NCI-H524 treated with DMSO at 0.1 percent for 48 hours (cell line): ENCODE results near the gene ZNF341.
"Not testable (repeated sequence)": the region's sequence is repeated elsewhere in the genome, so short reads cannot be mapped to it uniquely, and the experiment has no call there.

ENCODE experiments used
- DNase-seq: peaks from one replicate; lab custom pipeline; 2025; lab: John Stamatoyannopoulos, UW

The ZNF341 gene

DNA sequence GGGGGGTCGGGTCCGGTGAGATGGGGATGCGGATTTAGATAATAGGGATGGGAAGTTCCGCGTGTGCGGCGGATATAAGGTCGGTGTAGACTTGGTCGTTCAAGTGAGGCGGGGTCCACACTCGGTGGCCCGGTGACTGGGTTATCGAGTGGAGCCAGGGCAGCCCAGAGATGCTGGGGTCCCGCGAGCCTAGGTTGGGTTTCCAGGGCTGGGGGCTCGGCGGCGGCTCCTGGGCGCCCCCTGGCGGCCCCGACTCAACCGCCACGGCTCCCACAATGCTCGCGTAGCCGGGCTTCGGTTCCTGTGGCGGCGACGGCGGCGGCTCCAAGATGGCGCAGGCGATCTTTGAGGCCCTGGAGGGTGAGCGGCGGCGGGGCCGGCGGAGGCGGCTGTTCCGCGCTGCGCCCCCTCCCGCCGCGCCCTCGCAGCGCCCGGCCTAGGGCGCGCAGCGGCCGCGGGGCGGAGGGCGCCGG, at the start of gene ZNF341:
ZNF341 (plus strand) TSS at position 304 of the 473 bp plus-strand sequence; CDS start at position 330, 26 bp downstream.
- peak; percentile 65 for DNase-seq

DNA sequence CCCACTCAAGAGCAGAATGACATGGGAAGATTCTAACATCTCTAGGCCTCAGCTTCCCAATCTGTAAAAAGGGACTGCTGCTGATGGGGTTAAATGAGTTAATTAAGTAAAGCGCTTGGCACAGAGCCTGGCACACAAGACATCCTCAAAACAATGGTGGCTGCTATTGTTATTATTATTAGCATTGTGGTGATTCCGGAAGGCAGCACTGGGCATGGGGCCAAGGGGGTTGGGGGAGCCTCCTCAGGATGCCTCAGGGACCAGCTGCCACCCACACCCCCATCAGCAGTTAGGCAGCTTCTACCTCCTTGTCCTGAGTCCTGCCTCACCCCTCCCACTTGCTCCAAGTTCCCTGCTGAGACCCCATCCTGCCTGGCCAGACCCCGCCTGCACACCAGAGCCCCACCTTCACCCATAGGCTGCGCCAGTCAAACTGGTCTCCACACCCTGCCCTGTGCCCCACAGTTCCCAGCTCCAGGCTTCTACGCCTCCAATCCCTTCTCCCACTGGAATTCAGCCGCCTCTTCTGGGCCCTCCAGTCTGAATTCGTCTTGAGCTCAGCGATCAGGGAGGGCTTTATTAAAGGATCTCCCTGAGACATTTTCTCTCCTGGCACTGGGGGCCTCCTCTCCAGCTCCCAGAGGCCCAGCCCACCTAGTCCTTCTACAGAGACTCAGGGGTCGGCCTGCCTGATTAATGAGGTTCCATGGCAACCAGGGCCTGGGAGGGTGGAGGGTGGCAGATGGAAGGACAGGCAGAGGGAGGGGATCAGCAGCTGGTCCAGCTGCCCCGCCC, 47.1 kb upstream of the ZNF341 start:
- peak; percentile 67 for DNase-seq

DNA sequence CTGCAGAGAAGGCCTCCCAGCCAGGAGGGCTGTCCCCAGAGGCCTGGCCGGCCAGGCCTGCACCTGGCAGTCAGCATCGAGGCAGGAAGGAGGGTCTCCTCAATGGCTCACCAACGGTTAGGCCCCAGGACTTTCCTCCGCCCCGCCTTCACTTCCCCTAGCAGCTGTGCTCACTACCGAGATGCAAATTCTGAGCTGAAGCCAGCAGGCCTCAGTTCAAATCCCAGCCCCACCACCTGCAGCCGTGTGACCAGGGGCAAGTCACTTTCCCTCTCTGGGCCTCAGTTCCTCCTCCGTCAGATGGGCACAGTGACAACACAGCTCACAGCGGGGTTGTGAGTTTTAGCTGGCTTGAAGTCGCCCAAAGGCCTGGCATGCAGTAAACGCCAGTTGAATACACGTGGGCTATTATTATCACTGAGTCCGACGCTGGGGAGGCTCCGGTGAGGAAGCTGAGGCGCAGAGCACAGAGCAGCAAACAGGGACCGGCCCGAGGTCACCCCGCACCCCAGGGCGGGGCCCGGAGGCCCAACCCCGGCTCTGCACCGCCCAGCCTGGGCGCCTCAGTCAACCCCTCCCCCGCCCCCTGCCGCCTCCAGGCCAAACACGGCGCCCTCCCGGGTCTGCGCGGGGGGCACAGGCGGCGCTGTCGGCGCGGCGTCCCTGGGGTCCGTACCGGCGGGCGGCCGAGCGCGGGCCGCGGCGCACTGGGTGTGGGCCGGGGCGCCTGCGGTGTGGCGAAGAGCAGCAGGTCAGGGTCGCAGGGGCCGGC, 46.3 kb upstream of the ZNF341 start:
- DNase-seq: peak; percentile 97

DNA sequence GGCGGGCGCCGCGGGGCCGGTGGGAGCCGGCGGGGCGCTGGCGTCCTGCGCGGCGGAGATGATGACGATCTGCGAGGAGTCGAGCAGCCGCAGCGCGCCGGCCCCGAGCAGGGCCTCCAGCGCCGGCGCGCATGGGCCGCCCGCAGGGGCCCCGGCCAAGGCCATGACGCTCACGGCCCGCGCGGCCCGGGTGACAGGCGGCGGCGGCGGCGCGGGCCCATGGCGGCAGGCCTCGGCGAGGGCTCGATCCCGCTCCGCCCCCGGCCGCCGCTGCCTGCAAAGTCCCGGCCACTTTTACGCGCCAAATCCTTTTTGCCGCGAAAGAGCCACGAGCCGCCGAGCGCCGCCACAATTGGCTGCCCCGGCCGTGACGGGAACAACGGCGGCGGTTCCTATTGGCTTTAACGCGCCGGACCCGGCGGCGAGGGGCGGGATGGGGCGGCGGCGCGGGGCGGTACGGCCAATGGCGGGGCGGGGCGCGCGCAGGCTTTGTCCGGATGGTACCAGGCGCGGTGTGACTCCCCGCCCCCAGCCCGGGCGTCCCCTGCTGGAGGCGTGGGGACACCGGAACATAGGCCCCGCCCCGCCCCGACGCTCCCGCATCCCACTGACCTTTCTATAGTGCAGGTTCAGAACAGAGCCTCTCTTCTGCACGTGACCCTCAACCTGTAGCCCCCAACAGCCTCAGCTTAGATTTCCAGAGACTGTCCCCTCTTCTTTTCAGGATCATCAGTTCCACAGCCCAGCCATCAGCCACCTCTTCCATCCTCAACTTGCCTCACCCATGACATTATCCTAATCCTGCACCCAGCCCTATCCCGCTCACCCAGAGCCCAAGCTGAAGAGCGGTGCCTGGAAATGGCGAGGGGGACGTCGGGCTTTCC, 45.5 kb upstream of the ZNF341 start, which contains the start of gene E2F1:
E2F1 (minus strand) TSS at position 286 of the 884 bp plus-strand sequence; CDS start at position 165, 121 bp downstream.
- DNase-seq: peak; percentile 82

DNA sequence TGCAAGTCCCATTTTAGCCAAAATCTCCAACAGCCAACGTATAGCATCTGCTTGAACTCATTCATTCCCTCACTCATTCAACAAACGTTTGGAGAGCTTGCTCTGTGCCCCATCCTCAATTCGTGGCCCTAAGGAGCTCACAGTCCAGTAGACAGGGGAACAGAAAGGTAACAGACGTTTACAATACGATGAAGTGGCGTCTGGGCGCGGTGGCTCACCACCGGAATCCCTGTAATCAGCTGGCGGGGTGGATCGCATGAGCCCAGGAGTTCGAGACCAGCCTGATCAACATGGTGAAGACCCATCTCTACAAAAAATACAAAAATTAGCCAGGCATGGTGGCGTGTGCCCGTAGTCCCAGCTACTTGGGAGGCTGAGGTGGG, 44.8 kb upstream of the ZNF341 start:
- DNase-seq: no peak

DNA sequence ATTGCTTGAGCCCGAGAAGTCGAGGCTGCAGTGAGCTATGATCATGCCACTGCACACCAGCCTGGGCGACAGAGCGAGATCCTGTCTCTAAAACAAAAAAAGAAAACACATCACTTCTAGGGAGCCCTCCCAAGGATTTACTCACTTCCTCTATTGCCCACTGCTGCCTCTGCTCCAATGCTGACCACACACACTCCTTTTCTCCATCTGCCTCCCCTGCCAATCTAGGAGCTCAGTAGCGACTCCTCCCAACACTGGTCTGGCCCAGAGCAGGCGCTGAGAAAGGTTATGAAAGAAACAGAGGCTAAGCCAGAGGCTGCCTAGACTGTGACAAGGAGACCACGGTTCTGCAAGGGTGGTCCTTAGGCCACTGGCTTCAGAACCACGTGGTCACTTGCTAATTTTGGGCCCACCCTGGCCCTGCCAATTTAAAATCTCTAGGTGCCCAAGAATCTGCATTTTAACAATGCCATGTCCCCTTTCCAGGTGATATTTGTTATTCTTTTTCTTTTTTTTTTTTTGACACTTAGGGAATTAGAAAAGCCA, 44.4 kb upstream of the ZNF341 start:
- DNase-seq: no peak

DNA sequence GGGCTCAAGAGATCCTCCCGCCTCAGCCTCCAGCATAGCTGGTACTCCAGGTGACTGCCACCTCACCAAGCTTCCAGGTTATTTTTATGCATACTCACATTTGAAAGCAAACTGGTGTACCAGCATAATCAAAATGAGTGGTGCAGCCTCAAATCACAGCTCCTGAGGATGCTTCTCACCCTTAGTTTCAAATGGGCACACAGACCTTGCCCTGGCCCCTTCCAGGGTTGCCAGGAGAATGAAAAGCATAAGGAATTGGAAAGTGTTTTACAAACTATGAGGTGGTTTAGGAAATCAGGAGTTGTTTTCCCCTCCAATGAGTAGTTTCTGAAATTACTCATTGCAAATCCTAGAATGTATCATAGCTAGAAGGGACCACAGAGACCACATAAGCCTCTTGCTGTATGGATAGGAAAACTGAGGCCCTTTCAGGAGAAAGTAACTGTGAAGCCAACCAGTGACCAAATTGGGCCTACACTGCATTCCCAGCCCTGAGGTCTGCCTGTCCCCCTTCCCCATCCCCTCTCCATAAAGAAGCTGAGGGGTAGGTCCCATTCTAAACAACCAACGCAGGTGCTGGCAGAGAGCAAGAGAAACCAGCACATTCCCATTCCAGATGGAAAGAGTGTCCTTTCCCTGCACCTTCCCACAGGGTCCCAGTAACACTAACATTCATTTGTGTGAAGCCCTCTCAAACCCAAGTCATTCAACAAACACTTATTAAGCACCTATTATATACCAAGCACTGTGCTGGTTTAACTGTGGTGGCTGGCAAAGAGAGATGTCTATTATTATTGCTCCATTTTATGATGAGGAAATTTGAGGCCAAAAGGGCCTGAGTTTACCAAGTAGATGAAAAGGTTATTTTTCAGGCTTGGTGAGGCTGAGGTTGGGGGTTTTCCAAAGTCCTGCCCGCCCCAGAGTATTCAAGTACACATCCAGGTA, 43.5 kb upstream of the ZNF341 start:
- no peak for DNase-seq

DNA sequence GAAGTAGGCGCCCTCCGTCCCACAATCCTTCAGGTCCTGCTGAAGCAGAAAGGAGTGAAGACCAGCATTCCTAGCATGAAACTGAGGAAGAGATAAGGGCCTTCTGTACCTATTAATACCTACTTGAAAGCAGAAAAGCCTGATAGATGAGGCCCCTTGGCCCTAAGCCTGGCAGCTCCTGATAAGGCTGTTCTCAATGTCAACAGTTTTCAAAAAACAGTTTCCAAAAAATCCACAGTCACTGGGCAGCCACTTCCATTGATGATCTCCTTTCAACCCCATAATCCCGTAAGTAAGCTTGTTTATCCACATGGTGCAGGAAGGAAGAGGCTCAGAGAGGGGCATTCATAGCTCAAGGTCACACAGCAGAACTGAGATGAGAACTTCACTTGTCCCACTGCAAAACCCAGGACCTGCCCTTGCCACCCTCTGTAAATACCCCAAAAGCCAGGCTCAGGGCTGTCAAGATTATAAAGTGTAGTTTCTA, 42.8 kb upstream of the ZNF341 start:
- DNase-seq: no peak

DNA sequence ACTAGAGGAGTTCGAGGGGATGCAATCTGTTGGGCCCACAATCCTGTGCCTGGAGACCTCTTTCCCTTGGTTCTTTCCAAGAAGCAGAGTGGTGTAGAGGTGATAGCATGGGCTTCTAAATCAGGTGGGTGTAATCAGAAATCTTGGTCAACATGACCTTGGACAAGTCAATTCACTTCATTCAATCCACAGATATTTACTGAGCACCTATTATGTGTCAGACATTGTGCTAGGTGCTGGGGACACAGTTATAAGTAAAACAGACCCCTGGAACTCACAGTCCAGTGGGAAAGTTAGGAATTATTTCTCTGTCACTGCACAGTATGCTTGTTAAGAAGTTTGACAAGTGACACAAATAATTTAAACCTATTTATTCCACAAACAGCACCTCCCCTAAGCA, 42.3 kb upstream of the ZNF341 start:
- no peak for DNase-seq

DNA sequence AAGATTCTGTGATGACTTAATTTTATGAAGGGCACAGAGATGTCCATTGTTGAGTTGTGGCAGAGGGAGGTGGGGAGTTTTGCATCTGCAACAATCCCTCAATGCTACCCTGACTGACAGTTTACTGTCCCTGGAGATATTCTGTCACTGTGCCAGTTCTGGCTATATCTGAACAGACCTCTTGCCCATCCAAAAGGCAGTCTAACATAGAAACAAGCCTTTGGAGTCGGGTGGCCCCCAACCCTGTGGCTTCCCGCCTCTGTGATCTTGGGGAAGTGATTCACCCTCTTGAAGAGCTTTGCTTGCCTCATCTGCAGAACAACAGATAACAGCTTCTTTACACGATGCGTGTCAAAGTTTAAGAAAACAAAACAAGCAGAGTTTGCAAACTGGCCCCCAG, 41.8 kb upstream of the ZNF341 start:
- no peak for DNase-seq

DNA sequence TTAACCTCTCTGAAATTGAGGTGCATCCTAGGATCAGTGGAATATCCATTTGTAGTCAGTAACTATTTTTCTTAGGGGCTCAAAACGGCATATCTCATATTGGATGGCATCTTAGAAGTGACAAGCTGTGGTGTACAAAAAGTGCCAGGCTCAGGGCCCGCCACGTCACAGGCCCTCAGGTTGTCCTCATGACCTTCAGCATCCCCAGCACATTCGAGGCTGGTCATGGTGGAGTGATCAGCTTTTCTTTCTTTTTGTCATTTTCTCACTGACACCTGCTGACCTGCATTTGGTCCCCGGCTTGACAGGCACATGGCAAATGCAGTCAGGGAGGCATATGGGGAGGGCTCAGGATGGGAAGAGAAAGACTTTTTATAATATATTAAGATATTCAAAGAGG, 38.5 kb upstream of the ZNF341 start:
- DNase-seq: no peak

DNA sequence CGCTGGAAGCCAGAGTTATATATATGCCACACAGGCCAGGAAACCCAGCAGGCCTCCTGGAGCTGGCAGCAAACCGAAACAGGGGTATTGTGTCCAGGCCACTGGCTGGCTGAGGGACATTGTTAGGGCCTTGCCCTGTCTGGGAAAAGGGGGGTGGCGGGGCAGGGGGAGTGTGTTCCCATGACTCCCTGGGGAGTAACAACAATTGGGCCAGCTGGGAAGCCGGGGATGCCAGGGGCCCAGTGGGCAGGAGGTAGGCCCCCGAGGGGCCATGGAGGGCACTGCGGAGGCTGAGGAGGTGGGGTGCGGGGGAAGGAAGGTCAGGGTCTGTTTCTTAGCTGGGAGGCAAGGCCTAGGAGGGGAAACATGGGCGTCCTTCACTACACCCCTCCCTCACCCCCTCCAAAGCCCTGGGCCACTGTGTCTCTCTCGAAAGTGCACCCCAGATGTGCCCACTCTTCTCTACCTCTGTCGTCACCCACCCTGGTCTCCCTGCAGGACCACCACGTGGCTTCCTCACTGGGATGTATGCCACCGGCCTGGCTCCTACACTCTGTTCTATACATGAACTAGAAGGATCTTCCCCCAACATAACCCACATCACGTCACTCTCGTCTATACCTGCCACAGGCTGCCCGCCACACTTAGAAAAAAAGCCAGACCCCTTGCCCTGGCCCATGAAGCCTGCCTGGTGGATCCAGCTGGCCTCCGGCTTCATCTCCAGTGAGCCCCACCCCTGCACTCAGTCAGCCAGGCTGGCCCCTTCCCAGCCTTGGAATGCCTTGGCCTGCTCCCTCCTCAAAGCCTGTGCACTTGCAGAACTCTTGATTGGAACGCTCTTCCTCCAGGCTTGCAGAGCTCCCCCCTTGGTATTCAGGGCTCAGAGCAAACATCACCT, 37.8 kb upstream of the ZNF341 start:
- DNase-seq: no peak

DNA sequence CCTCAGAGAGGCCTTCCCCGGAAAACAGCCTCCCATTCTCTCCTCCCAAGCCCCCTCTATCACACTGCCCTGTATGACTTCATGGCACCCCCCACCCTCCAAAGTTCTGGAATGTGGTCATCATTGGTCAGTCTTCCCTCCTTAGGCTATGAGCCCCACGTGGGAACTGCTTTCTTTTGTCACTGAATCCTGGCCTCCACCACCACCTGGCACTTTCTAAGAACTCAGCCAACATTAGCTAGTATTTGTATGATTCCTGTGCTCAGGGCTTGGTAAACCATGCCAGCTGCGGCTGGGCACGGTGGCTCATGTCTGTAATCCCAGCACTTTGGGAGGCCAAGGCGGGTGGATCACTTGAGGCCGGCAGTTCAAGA, 37.2 kb upstream of the ZNF341 start:
- no peak for DNase-seq

DNA sequence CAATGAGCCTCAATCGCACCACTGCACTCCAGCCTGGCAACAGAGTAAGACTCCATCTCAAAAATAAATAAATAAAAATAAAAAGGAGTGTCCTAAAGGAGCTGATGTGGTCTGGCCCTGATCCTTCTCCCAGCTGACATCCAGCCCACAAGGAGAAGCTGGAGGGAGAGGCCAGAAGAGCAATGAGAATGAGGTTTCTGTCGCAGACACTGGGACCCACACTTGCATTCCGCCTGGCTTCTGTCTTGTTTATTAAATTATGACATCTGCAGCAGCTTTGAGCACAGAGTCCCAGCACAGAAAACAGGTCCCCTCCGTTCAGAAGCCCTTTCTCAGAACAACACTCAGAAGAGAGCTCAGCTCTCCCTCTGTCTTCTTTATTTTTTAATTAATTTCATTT, 35.3 kb upstream of the ZNF341 start:
- DNase-seq: no peak

DNA sequence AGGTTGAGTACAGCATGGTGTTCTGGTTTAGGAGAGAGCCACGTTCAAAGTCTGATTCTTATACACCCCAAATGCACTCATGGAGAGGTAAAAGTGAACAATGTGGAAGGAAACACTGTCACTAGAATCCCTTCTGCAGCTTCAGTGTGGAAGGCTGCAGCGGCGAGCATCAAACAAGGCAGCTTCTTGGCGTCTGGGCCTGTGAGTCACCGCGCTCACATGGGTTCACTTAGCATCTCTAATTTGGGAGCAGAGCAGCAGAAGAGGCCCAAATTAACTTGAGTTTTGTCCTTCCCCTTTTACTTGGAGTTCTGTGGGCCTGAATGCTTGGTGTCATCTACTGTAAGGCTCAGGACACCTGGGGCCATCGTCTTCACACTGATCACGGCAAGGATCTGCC, 34.7 kb upstream of the ZNF341 start:
- DNase-seq: no peak

DNA sequence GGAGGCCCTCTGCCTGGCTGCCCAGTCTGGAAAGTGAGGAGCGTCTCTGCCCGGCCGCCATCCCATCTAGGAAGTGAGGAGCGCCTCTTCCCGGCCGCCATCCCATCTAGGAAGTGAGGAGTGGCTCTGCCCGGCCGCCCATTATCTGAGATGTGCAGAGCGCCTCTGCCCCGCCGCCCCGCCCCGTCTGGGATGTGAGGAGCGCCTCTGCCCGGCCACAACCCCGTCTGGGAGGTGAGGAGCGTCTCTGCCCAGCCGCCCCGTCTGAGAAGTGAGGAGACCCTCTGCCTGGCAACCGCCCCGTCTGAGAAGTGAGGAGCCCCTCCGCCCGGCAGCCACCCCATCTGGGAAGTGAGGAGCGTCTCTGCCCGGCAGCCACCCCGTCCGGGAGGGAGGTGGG, 32.8 kb upstream of the ZNF341 start:
- not testable (repeated sequence) for DNase-seq

DNA sequence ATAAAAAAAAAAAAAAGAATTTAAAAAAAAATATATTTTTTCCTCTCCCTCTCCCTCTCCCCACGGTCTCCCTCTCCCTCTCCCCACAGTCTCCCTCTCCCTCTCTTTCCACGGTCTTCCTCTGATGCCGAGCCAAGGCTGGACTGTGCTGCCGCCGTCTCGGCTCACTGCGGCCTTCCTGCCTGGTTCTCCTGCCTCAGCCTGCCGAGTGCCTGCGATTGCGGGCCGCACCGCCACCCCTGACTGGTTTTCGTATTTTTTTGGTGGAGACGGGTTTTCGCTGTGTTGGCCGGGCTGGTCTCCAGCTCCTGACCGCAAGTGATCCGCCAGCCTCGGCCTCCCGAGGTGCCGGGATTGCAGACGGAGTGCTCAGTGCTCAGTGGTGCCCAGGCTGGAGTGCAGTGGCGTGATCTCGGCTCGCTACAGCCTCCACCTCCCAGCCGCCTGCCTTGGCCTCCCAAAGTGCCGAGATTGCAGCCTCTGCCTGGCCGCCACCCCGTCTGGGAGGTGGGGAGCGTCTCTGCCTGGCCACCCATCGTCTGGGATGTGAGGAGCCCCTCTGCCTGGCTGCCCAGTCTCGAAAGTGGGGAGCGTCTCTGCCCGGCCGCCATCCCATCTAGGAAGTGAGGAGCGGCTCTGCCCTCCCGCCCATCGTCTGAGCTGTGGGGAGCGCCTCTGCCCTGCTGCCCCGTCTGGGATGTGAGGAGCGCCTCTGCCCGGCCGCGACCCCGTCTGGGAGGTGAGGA, 30.9 kb upstream of the ZNF341 start:
- DNase-seq: not testable (repeated sequence)

DNA sequence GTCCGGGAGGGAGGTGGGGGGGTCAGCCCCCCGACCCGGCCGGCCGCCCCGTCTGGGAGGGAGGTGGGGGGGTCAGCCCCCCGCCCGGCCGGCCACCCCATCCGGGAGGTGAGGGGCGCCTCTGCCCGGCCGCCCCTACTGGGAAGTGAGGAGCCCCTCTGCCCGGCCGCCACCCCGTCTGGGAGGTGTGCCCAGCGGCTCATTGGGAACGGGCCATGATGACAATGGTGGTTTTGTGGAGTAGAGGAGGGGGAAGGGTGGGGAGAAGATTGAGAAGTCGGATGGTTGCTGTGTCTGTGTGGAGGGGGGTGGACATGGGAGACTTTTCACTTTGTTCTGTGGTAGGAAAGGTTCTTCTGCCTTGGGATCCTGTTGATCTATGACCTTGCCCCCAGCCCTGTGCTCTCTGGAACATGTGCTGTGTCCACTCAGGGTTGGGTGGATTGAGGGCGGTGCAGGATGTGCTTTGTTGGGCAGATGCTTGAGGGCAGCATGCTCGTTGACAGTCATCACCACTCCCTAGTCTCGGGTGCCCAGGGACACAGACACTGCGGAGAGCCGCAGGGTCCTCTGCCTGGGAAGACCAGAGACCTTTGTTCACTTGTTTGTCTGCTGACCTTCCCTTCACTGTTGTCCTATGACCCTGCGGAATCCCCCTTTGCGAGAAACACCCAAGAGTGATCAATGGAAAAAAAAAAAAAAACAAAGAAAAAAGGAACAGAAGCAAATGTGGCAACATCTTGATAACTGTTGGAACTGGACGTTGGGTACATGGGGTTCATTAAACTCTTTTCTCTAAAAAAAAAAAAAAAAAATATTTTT, 30.0 kb upstream of the ZNF341 start:
- DNase-seq: no peak
